ENCODE results near the gene CSF3. TPM values are rescaled to one million over a fixed set of nuclear protein-coding genes. Genes with fewer than 3 reads are reported as not detected.

CSF3 gene
- total RNA-seq, 1 experiment from 2014 or later, result not detected

GRCh38 chr17:40038882-40039513, 23.8 kb downstream of the CSF3 start:
- H3K27me3 Mint-ChIP-seq (ENCODE audit: low read depth), result no peaks in the 10 kb centered on the region
- TF ChIP-seq CTCF (conservative IDR thresholded peaks at IDR 0.05), result peak; percentile 75
- no peaks in the 10 kb centered on the region for H3K9me3 Mint-ChIP-seq
- H3K36me3 Mint-ChIP-seq (ENCODE audit: insufficient read depth in 1 of 3, low read depth in 3 of 3), result peaks cover under 1 to 17% (median 13%) of the 10 kb centered on the region in 3 experiments; a peak in 4 of 7 replicates
- Histone ChIP-seq H3K23ac (ENCODE audit: insufficient read length, low read depth, low read length) (no peak overlapping the region), H3K9ac (ENCODE audit: extremely low read depth, insufficient read length, low read length) (no peak overlapping the region), H4K8ac (replicated peaks; ENCODE audit: insufficient read length, low read depth, low read length) (no peak overlapping the region), H3K79me2 (ENCODE audit: insufficient read depth, low read length) (no peaks in the 10 kb centered on the region), H2AK5ac (ENCODE audit: insufficient read length, low read length) (no peak overlapping the region), H3K56ac (ENCODE audit: insufficient read length, low read depth, low read length) (no peak overlapping the region), H3K4me2 (ENCODE audit: insufficient read depth, insufficient read length, low read length) (no peak overlapping the region), H2BK5ac (ENCODE audit: insufficient read length, low read length) (no peak overlapping the region), H4K5ac (ENCODE audit: insufficient read length, low read depth, low read length) (no peak overlapping the region), H2AFZ (ENCODE audit: low read length) (no peak overlapping the region), H3K14ac (ENCODE audit: insufficient read depth, low read length) (no peak overlapping the region), H3K18ac (ENCODE audit: insufficient read length, low read depth, low read length) (peak overlapping the region; percentile 65), H3K4me1 (ENCODE audit: insufficient read depth, low read length) (peaks cover 2% of the 10 kb centered on the region; the same call in 1 of the 2 replicates), H3K79me1 (ENCODE audit: insufficient read depth, low read depth, low read length, poor library complexity, severe bottlenecking) (no peaks in the 10 kb centered on the region), H3K23me2 (ENCODE audit: insufficient read length, low read depth, low read length, poor library complexity, severe bottlenecking) (no peaks in the 10 kb centered on the region), H4K20me1 (ENCODE audit: control insufficient read depth, insufficient read depth, insufficient read length) (no peaks in the 10 kb centered on the region), H3K9me3 (ENCODE audit: control insufficient read depth, low read depth, low read length) (no peaks in the 10 kb centered on the region), H2BK12ac (ENCODE audit: insufficient read length, low read depth, low read length) (no peak overlapping the region), H3T11ph (ENCODE audit: low read length) (no peak overlapping the region), H2BK15ac (ENCODE audit: low read depth, low read length) (no peak overlapping the region), H2BK120ac (ENCODE audit: low read depth, low read length, poor library complexity, severe bottlenecking) (no peak overlapping the region), H3K27me3 (ENCODE audit: insufficient read depth, low read length) (no peaks in the 10 kb centered on the region), H3K27ac (ENCODE audit: insufficient read length, low read depth, low read length) (no peak overlapping the region), H4K91ac (ENCODE audit: insufficient read length, low read depth, low read length) (no peak overlapping the region), H3K4ac (ENCODE audit: low read depth, low read length) (no peak overlapping the region), H2BK20ac (ENCODE audit: low read depth, low read length, poor library complexity, severe bottlenecking) (no peak overlapping the region)
- H3K4me3 Mint-ChIP-seq, result no peak overlapping the region; a peak in 1 of 5 replicates
- peaks cover 15 to 16% of the 10 kb centered on the region in 2 experiments for H3K4me1 Mint-ChIP-seq
- WGBS (ENCODE audit: extremely low coverage, insufficient read length, low lambda C conversion rate), result no CpG with 5 or more reads among the region's 11 CpGs
- DNase-seq, result peak; percentile 74
- H3K27ac Mint-ChIP-seq, result peak overlapping the region; percentile 78 to 90 (median 89)

Measured in H9 (cell line).